ENCODE measurements around the gene PPP2R5E.

- TF ChIP-seq SIN3A (IDR thresholded peaks at IDR 0.05; ENCODE audit: borderline replicate concordance, insufficient read depth, low read length) (no peak), POLR2AphosphoS5 (IDR thresholded peaks at IDR 0.05; ENCODE audit: low read depth, low read length) (no peak), TAF1 (IDR thresholded peaks at IDR 0.05; ENCODE audit: borderline replicate concordance, insufficient read depth, low read length) (no peak), FOXP2 (optimal IDR thresholded peaks at IDR 0.05; ENCODE audit: borderline replicate concordance, extremely low read depth, extremely low read length, insufficient read depth) (no peak)
Observed at GRCh38 chr14:63563370-63564026, 20.3 kb upstream of the PPP2R5E start.
